IMR-90 (cell line): ENCODE data around the gene CCDC180.

ENCODE experiments used
- BHLHE40 ChIP-seq: fragments of 150-350 bp; IDR thresholded peaks from 2 replicates; pipeline ENCODE4 v1.6.1; 2016; ENCODE audit warnings: mild to moderate bottlenecking, low read depth, low read length
- CEBPB ChIP-seq: IDR thresholded peaks from 2 replicates; pipeline ENCODE4 v1.6.1; 2012; ENCODE audit warnings: low read depth, low read length, improper control_type of control experiment
- CTCF ChIP-seq: conservative IDR thresholded peaks from 2 replicates; pipeline ENCODE4 v1.5.1; 2012; ENCODE audit warnings: mild to moderate bottlenecking, low read depth, low read length, improper control_type of control experiment
- FOS ChIP-seq: fragments of 150-350 bp; IDR thresholded peaks from 2 replicates; pipeline ENCODE4 v1.6.1; 2016; ENCODE audit warnings: low read depth, low read length
- NFE2L2 ChIP-seq: fragments of 150-350 bp; IDR thresholded peaks from 2 replicates; pipeline ENCODE4 v1.6.1; 2016; ENCODE audit warnings: low read depth, mild to moderate bottlenecking, low read length
- POLR2A ChIP-seq: IDR thresholded peaks from 2 replicates; pipeline ENCODE4 v1.6.1; 2012; ENCODE audit warnings: mild to moderate bottlenecking, low read depth, low read length
- RAD21 ChIP-seq: IDR thresholded peaks from 2 replicates; pipeline ENCODE4 v1.6.1; 2012; ENCODE audit warnings: low read length, improper control_type of control experiment
- RCOR1 ChIP-seq: IDR thresholded peaks from 2 replicates; pipeline ENCODE4 v1.6.1; 2012; ENCODE audit warnings: mild to moderate bottlenecking, low read length, improper control_type of control experiment; ENCODE audit not compliant: insufficient replicate concordance
- RFX5 ChIP-seq: IDR thresholded peaks from 2 replicates; pipeline ENCODE4 v1.8.0; 2012; ENCODE audit warnings: low read depth, mild to moderate bottlenecking, low read length, moderate library complexity
- SMC3 ChIP-seq: fragments of 150-350 bp; IDR thresholded peaks from 2 replicates; pipeline ENCODE4 v1.6.1; 2016; ENCODE audit warnings: low read depth, mild to moderate bottlenecking, antibody characterized with exemption, low read length, moderate library complexity

DNA sequence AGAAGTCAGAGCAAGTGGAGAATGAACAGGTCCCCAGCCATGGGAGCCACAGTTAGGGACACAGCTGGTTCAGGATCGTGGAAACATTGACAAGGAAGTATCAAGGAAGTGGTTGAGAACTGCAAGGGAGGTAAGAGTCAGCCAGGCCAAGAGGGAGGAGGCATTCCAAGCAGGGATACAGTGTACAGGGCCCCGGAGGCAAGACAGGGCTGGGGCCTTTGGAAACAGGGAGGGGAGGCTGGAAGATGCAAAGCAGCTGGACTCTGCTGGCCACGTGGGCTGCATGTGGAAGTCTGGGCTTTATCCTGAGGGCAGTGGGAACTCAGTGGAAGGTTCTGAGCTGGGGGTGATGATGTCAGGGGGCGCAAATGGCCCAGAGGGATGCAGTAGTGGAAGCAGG lies 14.2 kb downstream of the CCDC180 start:
- TF ChIP-seq FOS, result no peak
- no peak for TF ChIP-seq RFX5
- TF ChIP-seq CTCF, result no peak
- TF ChIP-seq BHLHE40, result no peak
- no peak for TF ChIP-seq SMC3
- TF ChIP-seq POLR2A, result no peak
- TF ChIP-seq RAD21, result no peak
- no peak for TF ChIP-seq NFE2L2
- TF ChIP-seq CEBPB, result no peak
- TF ChIP-seq RCOR1, result no peak
